ENCODE data around the gene BLM. TPM values are rescaled to one million over a fixed set of nuclear protein-coding genes. Genes with fewer than 3 reads are reported as not detected.

The BLM gene
- total and polyA plus RNA-seq, 2 of the 4 experiments (the other 2 are of a cell fraction): 2.5 to 6.5 TPM

DNA sequence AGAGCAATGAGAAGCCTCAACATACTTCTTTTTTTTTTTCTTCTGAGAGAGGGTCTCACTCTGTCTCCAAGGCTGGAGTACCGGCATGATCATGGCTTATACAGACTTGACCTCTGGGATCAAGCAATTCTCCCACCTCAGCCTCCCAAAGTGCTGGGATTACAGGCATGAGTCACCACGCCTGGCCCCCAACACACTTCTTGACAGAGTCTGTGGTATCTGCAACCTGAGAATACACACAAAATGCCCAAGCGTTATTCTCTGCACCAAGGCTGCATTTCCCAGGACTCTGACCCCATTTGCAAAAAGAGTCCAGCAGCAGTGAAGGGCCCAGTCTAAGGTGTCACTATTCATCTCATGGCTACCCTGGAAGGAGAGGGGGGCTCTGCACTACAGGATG is 42.7 kb upstream of the BLM start:
- no peaks in the 10 kb centered on the region for H3K9me3 ChIP-seq (ENCODE audit: control insufficient read depth, insufficient read depth, low read length)
- WGBS, 2 experiments (ENCODE audit: extremely low coverage in 2 of 2, insufficient read length in 1 of 2): 67% methylated on average over 1 of the region's 3 CpGs; no CpG with 5 or more reads in 1 of the 2 experiments
- no peak overlapping the region for H3K27ac ChIP-seq (ENCODE audit: insufficient read depth, low read length)
- ATAC-seq (ENCODE audit: low read depth): peak; percentile 69
- H3K14ac ChIP-seq (replicated peaks; ENCODE audit: low read depth, low read length): no peak overlapping the region
- dilution Hi-C loops (cut with HindIII; ENCODE audit: low sequenced_read_pairs, unreplicated experiment): no loop called here
- no peaks in the 10 kb centered on the region for H4K20me1 ChIP-seq (ENCODE audit: insufficient read depth, low read length)
- no peak overlapping the region for H3K4me2 ChIP-seq (ENCODE audit: low read depth, low read length)
- no peaks in the 10 kb centered on the region for H3K79me1 ChIP-seq (ENCODE audit: low read depth in 1 of 2, low read length in 2 of 2)
- H2BK5ac ChIP-seq (ENCODE audit: low read depth, low read length, poor library complexity, severe bottlenecking): no peak overlapping the region
- CTCF ChIA-PET: no interaction called here
- no peaks in the 10 kb centered on the region for H3K36me3 ChIP-seq (ENCODE audit: control insufficient read depth, insufficient read depth, low read length)
- no peaks in the 10 kb centered on the region; the same call in 1 of the 2 replicates for H3K27me3 ChIP-seq (ENCODE audit: control insufficient read depth, insufficient read depth, low read length)
- no peak overlapping the region for H2BK20ac ChIP-seq (ENCODE audit: low read depth, low read length)
- H2AK9ac ChIP-seq (replicated peaks; ENCODE audit: low read depth, low read length, poor library complexity): no peak overlapping the region
- intact Hi-C loops (cut with micrococcal nuclease): no loop called here
- no peak overlapping the region for H3K18ac ChIP-seq (ENCODE audit: low read depth, low read length)
- no peak overlapping the region for H2BK120ac ChIP-seq (ENCODE audit: low read depth, low read length)
- peak; percentile 50 for DNase-seq
- no peak overlapping the region for H2AFZ ChIP-seq (replicated peaks; ENCODE audit: low read length, poor library complexity)
- H4K91ac ChIP-seq (ENCODE audit: insufficient read depth, low read depth, low read length): no peak overlapping the region
- H3K4ac ChIP-seq (ENCODE audit: low read depth, low read length): no peak overlapping the region
- no peak overlapping the region for H4K8ac ChIP-seq (ENCODE audit: low read depth in 2 of 2, low read length in 2 of 2)
- POLR2A ChIA-PET (ENCODE audit: unreplicated experiment): no interaction called here
- no TSS peak for BruUV-seq (replicated peaks)
- peaks cover 6% of the 10 kb centered on the region; the same call in 1 of the 2 replicates for H3K9me1 ChIP-seq (ENCODE audit: insufficient read depth, low read length)
- H2AK5ac ChIP-seq (ENCODE audit: low read depth, low read length): no peak overlapping the region
- no peak overlapping the region for H3K4me3 ChIP-seq (ENCODE audit: insufficient read depth, low read depth, low read length)
- H3K23ac ChIP-seq (ENCODE audit: low read depth, low read length): no peak overlapping the region; the same call in 1 of the 2 replicates
- no peak overlapping the region for H3K56ac ChIP-seq (ENCODE audit: extremely low read depth, insufficient read depth, low read length)
- no peaks in the 10 kb centered on the region for H3K4me1 ChIP-seq (ENCODE audit: control insufficient read depth, insufficient read depth, low read length)
- in situ Hi-C loops (cut with MboI; ENCODE audit: low sequenced_read_pairs): no loop called here
- H2BK15ac ChIP-seq (ENCODE audit: low read depth, low read length): no peak overlapping the region
- H3K9ac ChIP-seq (ENCODE audit: low read depth, low read length): no peak overlapping the region
- H4K5ac ChIP-seq (ENCODE audit: low read depth, low read length): no peak overlapping the region
- peak; percentile 47; the same call in 1 of the 2 replicates for TF ChIP-seq FOS (IDR thresholded peaks at IDR 0.05; ENCODE audit: low read depth, low read length)
- TF ChIP-seq CHD1 (IDR thresholded peaks at IDR 0.05; ENCODE audit: low read depth, low read length): no peak
- TF ChIP-seq, protein P1, sequence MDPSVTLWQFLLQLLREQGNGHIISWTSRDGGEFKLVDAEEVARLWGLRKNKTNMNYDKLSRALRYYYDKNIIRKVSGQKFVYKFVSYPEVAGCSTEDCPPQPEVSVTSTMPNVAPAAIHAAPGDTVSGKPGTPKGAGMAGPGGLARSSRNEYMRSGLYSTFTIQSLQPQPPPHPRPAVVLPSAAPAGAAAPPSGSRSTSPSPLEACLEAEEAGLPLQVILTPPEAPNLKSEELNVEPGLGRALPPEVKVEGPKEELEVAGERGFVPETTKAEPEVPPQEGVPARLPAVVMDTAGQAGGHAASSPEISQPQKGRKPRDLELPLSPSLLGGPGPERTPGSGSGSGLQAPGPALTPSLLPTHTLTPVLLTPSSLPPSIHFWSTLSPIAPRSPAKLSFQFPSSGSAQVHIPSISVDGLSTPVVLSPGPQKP (IDR thresholded peaks at IDR 0.05; ENCODE audit: borderline replicate concordance, low read depth, low read length): no peak
- TF ChIP-seq NFE2L2 (IDR thresholded peaks at IDR 0.05; ENCODE audit: low read depth, low read length): no peak
